Hepatocyte (in vitro differentiated cells): Measurements from ENCODE around the gene ASL.

Source experiments
- CTCF ChIP-seq: fragments of 200-600 bp; sonication (generic); IDR thresholded peaks from 2 replicates; pipeline ENCODE4 v1.5.1; 2016; ENCODE audit warnings: antibody characterized with exemption, mild to moderate bottlenecking; ENCODE audit not compliant: poor library complexity
- EZH2 ChIP-seq: fragments of 200-600 bp; sonication (generic); IDR thresholded peaks from 2 replicates; pipeline ENCODE4 v1.6.1; 2016; ENCODE audit warnings: antibody characterized with exemption, mild to moderate bottlenecking, borderline replicate concordance

DNA sequence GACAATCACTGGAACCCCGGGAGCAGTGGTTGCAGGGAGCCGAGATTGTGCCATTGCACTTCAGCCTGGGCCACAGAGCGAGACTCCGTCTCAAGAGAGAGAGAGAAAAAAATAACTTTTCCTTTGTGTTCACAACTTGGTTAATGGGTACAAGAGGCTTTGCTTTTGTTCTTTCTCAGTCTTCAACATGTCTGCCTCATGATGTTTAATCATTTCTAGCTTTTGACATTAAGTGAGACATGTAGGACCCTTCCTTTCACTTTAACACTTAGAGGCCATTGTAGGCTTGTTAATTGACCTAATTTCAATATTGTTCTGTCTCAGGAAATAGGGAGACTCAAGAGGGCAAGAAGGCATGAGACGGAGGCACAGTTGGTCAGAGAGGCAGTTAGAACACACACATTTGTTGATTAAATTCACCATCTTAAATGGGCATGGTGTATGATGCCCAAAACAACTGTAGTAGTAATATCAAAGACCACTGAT is 29.7 kb downstream of the ASL start:
- no peak for TF ChIP-seq CTCF
- TF ChIP-seq EZH2: no peak
